Keratinocyte (primary cell): ENCODE measurements around the gene VRK2. TPM values are rescaled to one million over a fixed set of nuclear protein-coding genes. Genes with fewer than 3 reads are reported as not detected.

Source experiments
- DNase-seq: peaks from one replicate; pipeline ENCODE4 v3.0.0-alpha.2; 2011; ENCODE audit warnings: low read depth, missing footprints, low spot score
- FAIRE-seq: peaks from 2 replicates; lab custom pipeline; 2011; peaks lifted over from hg19 to GRCh38; lab: Jason Lieb, UNC
- H2AFZ ChIP-seq: 2 replicates; pipeline ENCODE4 v1.6.0; 2012; ENCODE audit warnings: low read length, control low read depth, inconsistent platforms; ENCODE audit not compliant: control insufficient read depth
- H3K27ac ChIP-seq: 2 replicates; pipeline ENCODE4 v1.5.1; 2011; ENCODE audit warnings: low read length; ENCODE audit not compliant: control insufficient read depth, insufficient read depth
- H3K27me3 ChIP-seq: 3 replicates; pipeline ENCODE4 v1.6.0; 2011; ENCODE audit warnings: low read length; ENCODE audit not compliant: control insufficient read depth, insufficient read depth; ENCODE audit errors: extremely low read depth
- H3K36me3 ChIP-seq, 2 experiments: 2 replicates in 1 of 2; 3 replicates in 1 of 2; pipeline ENCODE4 v1.5.1; 2011; ENCODE audit warnings: low read length in 2 of 2, mild to moderate bottlenecking in 1 of 2; ENCODE audit not compliant: control insufficient read depth in 2 of 2, insufficient read depth in 2 of 2; ENCODE audit errors: extremely low read depth in 1 of 2
- H3K4me1 ChIP-seq: 3 replicates; pipeline ENCODE4 v1.5.1; 2011; ENCODE audit warnings: low read length; ENCODE audit not compliant: control insufficient read depth, insufficient read depth; ENCODE audit errors: extremely low read depth
- H3K4me2 ChIP-seq: 3 replicates; pipeline ENCODE4 v1.6.0; 2011; ENCODE audit warnings: low read depth, low read length; ENCODE audit not compliant: control insufficient read depth, insufficient read depth; ENCODE audit errors: extremely low read depth
- H3K4me3 ChIP-seq, 3 experiments: fragments of 200-600 bp in 1 of 3; sonication (generic) in 1 of 3; 2 replicates in 2 of 3; 3 replicates in 1 of 3; pipeline ENCODE4 v1.5.1; 2011 to 2016; ENCODE audit warnings: low read length in 3 of 3, mild to moderate bottlenecking in 3 of 3, control low read depth in 2 of 3, inconsistent platforms in 1 of 3, low read depth in 1 of 3, mixed read lengths in 1 of 3, mixed run types in 1 of 3, moderate library complexity in 1 of 3; ENCODE audit not compliant: control insufficient read depth in 2 of 3, insufficient read depth in 2 of 3; ENCODE audit errors: extremely low read depth in 1 of 3
- H3K79me2 ChIP-seq: 2 replicates; pipeline ENCODE4 v1.6.0; 2012; ENCODE audit warnings: low read length; ENCODE audit not compliant: control insufficient read depth, insufficient read depth
- H3K9ac ChIP-seq: 3 replicates; pipeline ENCODE4 v1.6.0; 2011; ENCODE audit warnings: low read length; ENCODE audit not compliant: control insufficient read depth, insufficient read depth; ENCODE audit errors: extremely low read depth
- H3K9me1 ChIP-seq: 3 replicates; pipeline ENCODE4 v1.6.0; 2011; ENCODE audit warnings: low read length; ENCODE audit not compliant: control insufficient read depth, insufficient read depth; ENCODE audit errors: extremely low read depth
- H3K9me3 ChIP-seq: 2 replicates; pipeline ENCODE4 v1.5.1; 2012; ENCODE audit warnings: low read depth, low read length; ENCODE audit not compliant: control insufficient read depth
- H4K20me1 ChIP-seq: 3 replicates; pipeline ENCODE4 v1.6.0; 2011; ENCODE audit warnings: low read length; ENCODE audit not compliant: control insufficient read depth, insufficient read depth; ENCODE audit errors: extremely low read depth
- EZH2 ChIP-seq: IDR thresholded peaks from one replicate; pipeline ENCODE4 v1.6.1; 2012; ENCODE audit warnings: inconsistent platforms, mild to moderate bottlenecking, low read length, moderate library complexity
- dilution Hi-C: fragments of 300-500 bp; cut with MboI; formaldehyde crosslinking; loops from one replicate; pipeline ENCODE4 v1.7.0; 2020; ENCODE audit warnings: low sequenced_read_pairs; ENCODE audit not compliant: extremely low pct_ligation_motif_present
- polyA plus RNA-seq, 5 experiments: library from polyadenylated mRNA; depleted of rRNA in 3 of 5; stranded (reverse) in 3 of 5; stranded (forward) in 1 of 5; unstranded in 1 of 5; fragments of >200 nt; gene quantifications; 1 replicate in 1 of 5; 2 replicates in 3 of 5; 3 replicates in 1 of 5; pipeline versions ENCODE4 v1.2.1 to v1.2.3, GENCODE V29; 2011 to 2012; ENCODE audit warnings: missing spikeins in 2 of 5, low read depth in 1 of 5, low replicate concordance in 1 of 5
- TF ChIP-seq, protein P1 (sequence below), 3 experiments: IDR thresholded peaks in 1 of 3; conservative IDR thresholded peaks in 1 of 3; optimal IDR thresholded peaks in 1 of 3; 2 replicates in 2 of 3; 3 replicates in 1 of 3; pipeline versions ENCODE3 to v1.5.1; 2011; ENCODE audit warnings: low read length in 3 of 3, mild to moderate bottlenecking in 3 of 3, moderate library complexity in 2 of 3, control low read depth in 1 of 3, inconsistent platforms in 1 of 3; ENCODE audit not compliant: insufficient read depth in 2 of 3; ENCODE audit errors: extremely low read depth in 1 of 3

The VRK2 gene
- polyA plus RNA-seq, 1 donor (not counting 4 experiments of a cell fraction or from before 2014, with no cell fraction given) = 27.6 TPM

DNA sequence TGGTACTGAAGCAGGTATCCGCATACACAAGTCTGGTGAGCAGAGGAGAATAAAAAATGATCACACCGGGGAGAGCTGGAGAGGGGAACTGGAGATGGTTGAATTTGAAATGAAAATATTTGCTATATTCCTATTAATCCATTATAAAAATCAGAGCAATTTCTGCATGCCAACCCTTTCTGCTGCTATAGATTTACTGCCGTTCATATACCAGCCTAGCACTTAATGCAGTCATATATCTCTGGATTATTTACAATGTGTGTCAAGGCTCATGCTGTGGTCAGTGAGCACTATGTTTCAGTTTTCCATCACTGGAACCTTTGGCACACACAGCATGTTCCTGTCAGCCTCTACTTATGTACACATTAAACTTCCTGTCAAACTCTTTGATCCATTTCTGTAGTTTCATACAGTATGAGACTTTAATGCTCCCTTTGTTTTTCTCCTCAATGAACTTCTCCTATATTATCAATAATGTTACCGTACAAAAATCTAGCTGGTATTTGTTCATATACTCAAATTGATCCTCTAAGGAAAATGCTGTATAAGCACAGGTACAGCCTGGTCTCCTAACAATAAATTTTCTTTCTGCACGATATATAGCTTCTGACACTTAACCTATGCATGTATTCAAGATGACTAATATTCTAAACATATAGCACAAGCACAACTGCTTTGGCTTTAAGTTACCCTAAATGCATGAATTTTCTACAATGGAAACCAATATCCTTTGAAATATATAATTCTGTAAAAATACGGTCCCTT is 157.8 kb downstream of the VRK2 start:
- no peaks in the 10 kb centered on the region for H3K9me1 ChIP-seq
- TF ChIP-seq, protein P1, sequence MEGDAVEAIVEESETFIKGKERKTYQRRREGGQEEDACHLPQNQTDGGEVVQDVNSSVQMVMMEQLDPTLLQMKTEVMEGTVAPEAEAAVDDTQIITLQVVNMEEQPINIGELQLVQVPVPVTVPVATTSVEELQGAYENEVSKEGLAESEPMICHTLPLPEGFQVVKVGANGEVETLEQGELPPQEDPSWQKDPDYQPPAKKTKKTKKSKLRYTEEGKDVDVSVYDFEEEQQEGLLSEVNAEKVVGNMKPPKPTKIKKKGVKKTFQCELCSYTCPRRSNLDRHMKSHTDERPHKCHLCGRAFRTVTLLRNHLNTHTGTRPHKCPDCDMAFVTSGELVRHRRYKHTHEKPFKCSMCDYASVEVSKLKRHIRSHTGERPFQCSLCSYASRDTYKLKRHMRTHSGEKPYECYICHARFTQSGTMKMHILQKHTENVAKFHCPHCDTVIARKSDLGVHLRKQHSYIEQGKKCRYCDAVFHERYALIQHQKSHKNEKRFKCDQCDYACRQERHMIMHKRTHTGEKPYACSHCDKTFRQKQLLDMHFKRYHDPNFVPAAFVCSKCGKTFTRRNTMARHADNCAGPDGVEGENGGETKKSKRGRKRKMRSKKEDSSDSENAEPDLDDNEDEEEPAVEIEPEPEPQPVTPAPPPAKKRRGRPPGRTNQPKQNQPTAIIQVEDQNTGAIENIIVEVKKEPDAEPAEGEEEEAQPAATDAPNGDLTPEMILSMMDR (optimal IDR thresholded peaks at IDR 0.05 in 1 of 3, IDR thresholded peaks at IDR 0.05 in 1 of 3, conservative IDR thresholded peaks at IDR 0.05 in 1 of 3; ENCODE audit: extremely low read depth in 1 of 3, insufficient read depth in 2 of 3, low read length in 3 of 3) = no peak
- TF ChIP-seq EZH2 = no peak
- H3K4me2 ChIP-seq = no peak overlapping the region
- no peak overlapping the region for H3K9ac ChIP-seq
- no peaks in the 10 kb centered on the region for H3K79me2 ChIP-seq
- H3K9me3 ChIP-seq = no peaks in the 10 kb centered on the region
- no peak for DNase-seq
- H2AFZ ChIP-seq = no peak overlapping the region
- dilution Hi-C loops = no loop called here
- H4K20me1 ChIP-seq = no peaks in the 10 kb centered on the region
- H3K36me3 ChIP-seq = no peaks in the 10 kb centered on the region
- FAIRE-seq = no peak
- no peak overlapping the region for H3K4me3 ChIP-seq
- no peaks in the 10 kb centered on the region for H3K27me3 ChIP-seq
- H3K4me1 ChIP-seq = no peaks in the 10 kb centered on the region
- H3K27ac ChIP-seq = no peak overlapping the region

DNA sequence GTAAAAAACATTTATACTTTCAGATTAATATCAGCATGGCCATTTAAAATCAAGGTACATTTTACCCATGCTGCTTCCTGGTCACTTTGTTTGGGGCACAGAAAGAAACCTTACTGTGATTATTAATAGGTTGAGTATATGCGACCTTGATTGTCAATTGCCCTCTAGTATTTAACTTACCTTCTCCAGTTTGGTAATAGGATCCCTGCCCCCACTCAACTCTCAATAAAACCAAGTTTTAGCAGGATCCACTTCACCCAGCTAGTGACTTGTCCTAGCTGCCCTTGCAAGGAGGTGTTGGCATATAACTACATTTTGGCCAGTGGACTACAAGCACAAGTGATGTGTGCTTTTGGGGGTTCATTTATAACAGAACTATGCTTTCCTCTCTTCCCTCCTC is 160.2 kb downstream of the VRK2 start:
- no peaks in the 10 kb centered on the region for H3K4me1 ChIP-seq
- H4K20me1 ChIP-seq = no peaks in the 10 kb centered on the region
- no peak overlapping the region for H2AFZ ChIP-seq
- H3K4me2 ChIP-seq = no peak overlapping the region
- H3K9ac ChIP-seq = no peak overlapping the region
- TF ChIP-seq, protein P1 (optimal IDR thresholded peaks at IDR 0.05 in 1 of 3, IDR thresholded peaks at IDR 0.05 in 1 of 3, conservative IDR thresholded peaks at IDR 0.05 in 1 of 3; ENCODE audit: extremely low read depth in 1 of 3, insufficient read depth in 2 of 3, low read length in 3 of 3) = no peak
- no peak for TF ChIP-seq EZH2
- H3K36me3 ChIP-seq = no peaks in the 10 kb centered on the region
- dilution Hi-C loops = no loop called here
- DNase-seq (no peak), FAIRE-seq (no peak)
- no peaks in the 10 kb centered on the region for H3K9me3 ChIP-seq
- no peaks in the 10 kb centered on the region for H3K79me2 ChIP-seq
- no peaks in the 10 kb centered on the region for H3K27me3 ChIP-seq
- no peak overlapping the region for H3K27ac ChIP-seq
- H3K4me3 ChIP-seq = no peak overlapping the region
- no peaks in the 10 kb centered on the region for H3K9me1 ChIP-seq
